HL-60 (cell line): ENCODE results near the gene VPS13C.
"Not testable (repeated sequence)": the region's sequence is repeated elsewhere in the genome, so short reads cannot be mapped to it uniquely, and the experiment has no call there.

ENCODE experiments used
- DNase-seq, 2 experiments: peaks; one replicate each; pipeline ENCODE4 v3.0.0-alpha.2; 2010 to 2020; ENCODE audit warnings: low read depth in 1 of 2, low spot score in 1 of 2
- H3K27ac ChIP-seq: fragments of 250-450 bp; sonication (Bioruptor Pico); replicated peaks from 2 replicates; pipeline ENCODE4 v1.5.1; 2020; ENCODE audit warnings: mild to moderate bottlenecking, moderate library complexity
- H3K27me3 ChIP-seq: fragments of 250-450 bp; sonication (Bioruptor Pico); 2 replicates; pipeline ENCODE4 v1.5.1; 2021; ENCODE audit warnings: mild to moderate bottlenecking, moderate library complexity; ENCODE audit not compliant: insufficient read depth, poor library complexity, severe bottlenecking
- H3K4me3 ChIP-seq: replicated peaks from 2 replicates; pipeline ENCODE4 v1.5.1; 2011; ENCODE audit warnings: mild to moderate bottlenecking, control low read depth, low read length; ENCODE audit not compliant: insufficient read depth
- GABPA ChIP-seq: IDR thresholded peaks from 2 replicates; pipeline ENCODE4 v1.6.1; 2012; ENCODE audit warnings: low read depth
- POLR2AphosphoS5 ChIP-seq: IDR thresholded peaks from 2 replicates; pipeline ENCODE4 v1.6.1; 2012; ENCODE audit warnings: low read depth
- REST ChIP-seq: IDR thresholded peaks from 2 replicates; pipeline ENCODE4 v1.6.1; 2012; ENCODE audit warnings: low read depth; ENCODE audit not compliant: insufficient replicate concordance
- SPI1 ChIP-seq: IDR thresholded peaks from 2 replicates; pipeline ENCODE4 v1.6.1; 2012; ENCODE audit warnings: low read depth, mild to moderate bottlenecking, borderline replicate concordance
- TF ChIP-seq, protein P1 (sequence below): IDR thresholded peaks from one replicate; pipeline ENCODE4 v1.5.1; 2011; ENCODE audit warnings: low read length, control low read depth, inconsistent platforms; ENCODE audit not compliant: insufficient read depth

VPS13C gene

GRCh38 chr15:62053439-62054085, 6.7 kb downstream of the VPS13C start:
- Histone ChIP-seq H3K27ac (no peak overlapping the region), H3K27me3 (no peaks in the 10 kb centered on the region), H3K4me3 (no peak overlapping the region)
- TF ChIP-seq REST, result no peak
- DNase-seq, result no peak

DNA sequence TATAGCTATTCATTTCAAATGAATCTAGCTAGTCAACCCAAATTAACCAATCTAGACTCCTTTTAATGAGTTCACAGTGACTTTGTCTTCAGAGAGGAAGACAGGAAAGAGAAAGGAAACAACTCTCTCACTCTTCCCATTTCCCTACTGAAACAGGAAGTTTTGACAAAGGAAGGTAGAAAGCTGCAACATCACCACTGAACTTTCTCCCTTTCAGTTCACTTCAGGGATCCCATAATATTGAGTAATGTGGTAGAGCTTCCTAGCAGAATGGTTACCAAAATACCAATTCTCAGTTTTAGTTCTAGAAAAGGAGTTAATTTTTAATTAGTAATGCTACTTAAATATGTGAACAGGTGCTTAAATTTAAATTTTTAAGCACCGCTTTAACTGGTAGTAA, 7.5 kb downstream of the VPS13C start:
- no peak overlapping the region for H3K27ac ChIP-seq
- no peaks in the 10 kb centered on the region for H3K27me3 ChIP-seq
- TF ChIP-seq POLR2AphosphoS5 (no peak), SPI1 (peak; percentile 1; the same call in 1 of the 2 replicates)
- DNase-seq, result no peak
- no peak overlapping the region for H3K4me3 ChIP-seq

DNA sequence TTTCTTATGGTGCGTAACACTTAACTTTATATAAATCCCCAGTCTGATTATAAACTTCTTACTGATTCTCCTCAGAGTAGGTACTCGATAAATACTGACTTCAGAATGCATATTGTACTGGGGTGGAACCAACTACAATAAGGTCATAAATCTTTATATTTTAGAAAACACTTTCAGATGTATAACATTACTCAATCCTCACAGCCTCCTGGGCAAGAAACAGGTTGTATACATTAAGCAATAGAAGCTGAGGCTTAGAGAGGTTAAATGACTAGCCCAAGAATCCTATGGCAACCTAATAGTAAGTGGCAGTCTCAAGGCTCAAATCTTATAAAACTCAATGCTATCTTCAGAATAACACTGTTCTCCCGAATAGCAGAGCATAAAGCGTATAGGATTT, 9.1 kb downstream of the VPS13C start:
- Histone ChIP-seq H3K27ac (no peak overlapping the region), H3K27me3 (no peaks in the 10 kb centered on the region), H3K4me3 (no peak overlapping the region)
- no peak for DNase-seq
- TF ChIP-seq, protein P1, sequence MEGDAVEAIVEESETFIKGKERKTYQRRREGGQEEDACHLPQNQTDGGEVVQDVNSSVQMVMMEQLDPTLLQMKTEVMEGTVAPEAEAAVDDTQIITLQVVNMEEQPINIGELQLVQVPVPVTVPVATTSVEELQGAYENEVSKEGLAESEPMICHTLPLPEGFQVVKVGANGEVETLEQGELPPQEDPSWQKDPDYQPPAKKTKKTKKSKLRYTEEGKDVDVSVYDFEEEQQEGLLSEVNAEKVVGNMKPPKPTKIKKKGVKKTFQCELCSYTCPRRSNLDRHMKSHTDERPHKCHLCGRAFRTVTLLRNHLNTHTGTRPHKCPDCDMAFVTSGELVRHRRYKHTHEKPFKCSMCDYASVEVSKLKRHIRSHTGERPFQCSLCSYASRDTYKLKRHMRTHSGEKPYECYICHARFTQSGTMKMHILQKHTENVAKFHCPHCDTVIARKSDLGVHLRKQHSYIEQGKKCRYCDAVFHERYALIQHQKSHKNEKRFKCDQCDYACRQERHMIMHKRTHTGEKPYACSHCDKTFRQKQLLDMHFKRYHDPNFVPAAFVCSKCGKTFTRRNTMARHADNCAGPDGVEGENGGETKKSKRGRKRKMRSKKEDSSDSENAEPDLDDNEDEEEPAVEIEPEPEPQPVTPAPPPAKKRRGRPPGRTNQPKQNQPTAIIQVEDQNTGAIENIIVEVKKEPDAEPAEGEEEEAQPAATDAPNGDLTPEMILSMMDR, result no peak
- TF ChIP-seq POLR2AphosphoS5 (no peak), GABPA (no peak), SPI1 (no peak), REST (no peak)

DNA sequence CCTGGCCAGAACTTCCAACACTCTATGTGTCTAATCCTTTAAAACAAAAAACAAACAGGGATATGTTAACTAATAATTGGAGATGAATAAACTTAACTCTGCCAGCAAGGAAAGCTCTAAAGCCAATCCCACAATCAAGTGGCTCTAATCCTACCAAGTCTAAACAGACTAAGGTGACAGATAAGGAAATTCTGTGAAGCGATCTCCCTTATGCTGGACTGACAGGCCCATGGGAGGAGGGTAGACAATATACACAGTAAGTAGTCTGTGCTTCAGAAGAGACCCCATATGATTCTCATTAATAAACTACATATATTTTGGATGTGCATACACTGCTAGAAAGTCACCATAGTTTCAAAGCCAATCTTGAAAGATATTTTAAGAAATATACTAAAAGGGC, 10.1 kb downstream of the VPS13C start:
- no peak overlapping the region for H3K4me3 ChIP-seq
- H3K27ac ChIP-seq, result no peak overlapping the region; the same call in 1 of the 2 replicates
- DNase-seq, result no peak
- TF ChIP-seq REST (no peak), SPI1 (no peak), GABPA (no peak), POLR2AphosphoS5 (no peak)
- TF ChIP-seq, protein P1, result no peak
- H3K27me3 ChIP-seq, result no peaks in the 10 kb centered on the region

GRCh38 chr15:62048254-62048653, 12.0 kb downstream of the VPS13C start:
- not testable (repeated sequence) for H3K27ac ChIP-seq, H3K27me3 ChIP-seq, H3K4me3 ChIP-seq, DNase-seq
